GM18502 (cell line): ENCODE results near the gene BMP7.
"Not testable (repeated sequence)": the region's sequence is repeated elsewhere in the genome, so short reads cannot be mapped to it uniquely, and the experiment has no call there.

Experiments
- ATAC-seq: cut with Tn5 transposase; IDR thresholded peaks from one replicate; pipeline ENCODE4 v1.9.1; 2021; ENCODE audit warnings: mild to moderate bottlenecking; ENCODE audit not compliant: unreplicated experiment, poor library complexity

The BMP7 gene

DNA sequence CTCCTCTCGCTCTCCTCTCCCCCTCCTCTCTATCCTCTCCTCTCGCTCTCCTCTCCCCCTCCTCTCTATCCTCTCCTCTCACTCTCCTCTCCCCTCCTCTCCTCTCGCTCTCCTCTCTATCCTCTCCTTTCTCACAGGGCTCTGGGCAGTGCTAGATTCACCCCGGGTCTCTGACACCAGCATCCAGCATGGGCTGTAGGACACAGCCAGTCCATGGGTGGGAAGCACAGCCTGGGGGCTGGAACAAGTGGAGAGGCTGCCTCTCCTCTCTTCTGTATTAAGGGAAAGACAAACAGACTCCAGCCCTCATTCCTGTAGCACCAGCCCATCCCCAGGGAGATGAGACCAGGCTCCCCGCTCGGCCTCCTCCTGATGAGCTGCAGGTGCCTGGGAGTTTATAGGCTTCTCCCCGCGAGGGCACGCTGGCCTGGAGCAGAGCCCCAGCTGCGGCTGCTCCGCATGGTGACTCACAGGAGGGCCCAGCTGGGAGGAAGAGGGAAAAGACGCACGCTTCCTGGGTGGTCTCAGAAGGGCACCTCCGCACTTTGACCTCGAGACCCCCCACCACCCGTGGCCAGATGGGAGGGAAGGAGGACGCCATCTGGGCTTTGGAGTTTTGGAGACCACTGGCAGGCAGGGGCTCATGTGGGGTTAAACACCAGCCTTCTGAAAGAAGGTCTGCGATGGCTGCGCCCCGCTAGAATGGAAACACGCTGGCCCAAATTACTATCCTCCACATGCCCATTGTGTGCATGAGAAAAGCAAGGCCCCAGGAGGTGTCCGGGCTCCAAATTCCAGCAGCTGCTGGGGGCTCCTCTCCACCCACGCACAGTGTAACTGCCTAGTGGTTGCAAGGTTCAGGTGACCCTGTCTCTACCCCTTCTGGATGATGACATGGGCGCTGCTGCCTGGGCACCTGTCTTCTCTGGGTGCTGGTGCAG, 68.0 kb downstream of the BMP7 start:
- ATAC-seq = no peak

GRCh38 chr20:57197352-57198131, 68.9 kb downstream of the BMP7 start:
- ATAC-seq = no peak

GRCh38 chr20:57195469-57196100, 70.9 kb downstream of the BMP7 start:
- ATAC-seq = no peak

DNA sequence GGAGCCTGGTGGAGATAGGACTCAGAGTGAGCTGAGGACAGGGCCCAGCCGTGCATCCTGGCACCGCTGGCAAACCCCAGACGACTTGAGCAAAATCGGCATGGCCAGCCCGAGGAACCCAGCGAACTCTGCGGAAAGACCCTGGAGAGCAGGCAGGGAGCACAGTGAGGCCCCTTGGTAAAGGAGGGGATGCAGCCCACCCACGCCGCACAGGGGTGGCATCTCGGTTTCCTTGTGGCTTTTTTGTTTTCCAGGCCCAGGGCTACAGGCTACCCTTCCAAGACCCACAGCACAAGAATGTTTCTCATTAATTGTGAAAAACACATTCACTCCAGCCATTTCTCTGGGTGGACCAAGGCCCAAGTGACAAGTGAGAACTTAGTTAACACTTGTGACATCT, 71.4 kb downstream of the BMP7 start:
- ATAC-seq = no peak

GRCh38 chr20:57194154-57194553, 72.3 kb downstream of the BMP7 start:
- ATAC-seq = no peak

GRCh38 chr20:57193094-57193493, 73.3 kb downstream of the BMP7 start:
- no peak for ATAC-seq

GRCh38 chr20:57192311-57192710, 74.1 kb downstream of the BMP7 start:
- ATAC-seq = no peak

- ATAC-seq = not testable (repeated sequence)
Observed at GRCh38 chr20:57191265-57191638, 75.2 kb downstream of the BMP7 start.

DNA sequence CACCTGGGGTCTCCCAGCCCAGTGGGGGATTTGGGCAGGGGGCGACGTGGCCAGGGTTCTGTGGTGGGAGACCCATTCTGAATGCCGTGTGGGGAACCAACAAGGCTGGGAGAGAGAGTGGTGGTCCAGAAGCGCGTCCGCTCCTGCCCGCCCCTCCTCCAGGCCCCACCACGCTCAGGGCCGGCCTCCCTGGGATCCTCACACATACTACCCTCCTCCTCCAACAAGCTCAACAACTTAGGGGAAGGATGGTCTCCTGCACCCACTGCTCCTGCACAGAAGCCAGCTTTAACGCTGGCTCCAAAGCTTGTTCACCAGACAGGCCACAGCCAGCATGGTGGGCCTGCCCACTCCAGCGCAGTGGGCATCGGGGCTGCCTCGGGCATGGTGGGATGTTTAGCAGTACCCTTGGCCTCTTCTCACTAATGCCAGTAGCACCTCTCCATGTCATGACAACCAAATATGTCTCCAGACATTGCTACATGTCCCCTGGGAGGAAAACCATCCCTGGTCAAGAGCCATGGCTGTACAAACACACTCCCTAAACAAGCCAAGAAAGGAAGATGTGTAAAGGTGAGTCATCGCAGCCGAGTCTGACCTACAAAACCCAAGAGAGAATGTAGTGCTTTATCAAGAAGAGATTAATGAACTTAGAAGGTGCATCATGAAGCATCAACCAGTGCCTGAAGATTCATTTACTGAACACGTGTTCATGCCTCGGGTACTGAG, 75.7 kb downstream of the BMP7 start:
- no peak for ATAC-seq

- no peak for ATAC-seq
Observed at GRCh38 chr20:57189713-57190112, 76.7 kb downstream of the BMP7 start.

- no peak for ATAC-seq
Observed at GRCh38 chr20:57188576-57189079, 77.8 kb downstream of the BMP7 start.

- ATAC-seq = no peak
Observed at GRCh38 chr20:57188056-57188455, 78.4 kb downstream of the BMP7 start.

GRCh38 chr20:57187068-57187634, 79.3 kb downstream of the BMP7 start:
- ATAC-seq = no peak

- no peak for ATAC-seq
Observed at GRCh38 chr20:57186192-57186591, 80.2 kb downstream of the BMP7 start.

- no peak for ATAC-seq
Observed at GRCh38 chr20:57185188-57185743, 81.2 kb downstream of the BMP7 start.

DNA sequence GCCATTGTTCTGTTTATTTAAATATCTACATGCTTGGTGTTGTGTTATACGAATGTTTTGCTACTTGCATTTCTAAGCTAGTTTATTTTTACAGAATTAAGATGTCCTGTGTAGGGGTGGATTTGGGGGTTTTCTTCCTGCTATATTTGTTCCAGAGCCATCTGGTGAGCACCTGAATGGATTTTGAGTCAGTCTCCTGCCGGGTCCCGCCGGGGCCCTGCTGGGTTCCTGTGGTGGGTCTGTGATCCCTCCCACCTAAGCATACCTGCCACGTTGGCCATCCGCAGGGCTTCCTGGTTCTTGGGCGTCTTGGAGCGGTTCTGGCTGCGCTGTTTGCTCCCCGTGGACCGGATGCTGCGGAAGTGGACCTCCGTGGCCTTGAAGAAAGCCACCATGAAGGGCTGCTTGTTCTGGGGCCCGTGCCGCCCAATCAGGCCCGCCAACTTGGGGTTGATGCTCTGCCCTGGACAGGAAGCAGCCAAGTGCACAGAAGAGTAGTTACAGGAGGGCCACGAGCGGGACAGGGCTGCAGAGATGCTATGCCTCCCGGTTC, 82.9 kb downstream of the BMP7 start:
- ATAC-seq = no peak

- no peak for ATAC-seq
Observed at GRCh38 chr20:57181639-57182038, 84.8 kb downstream of the BMP7 start.

DNA sequence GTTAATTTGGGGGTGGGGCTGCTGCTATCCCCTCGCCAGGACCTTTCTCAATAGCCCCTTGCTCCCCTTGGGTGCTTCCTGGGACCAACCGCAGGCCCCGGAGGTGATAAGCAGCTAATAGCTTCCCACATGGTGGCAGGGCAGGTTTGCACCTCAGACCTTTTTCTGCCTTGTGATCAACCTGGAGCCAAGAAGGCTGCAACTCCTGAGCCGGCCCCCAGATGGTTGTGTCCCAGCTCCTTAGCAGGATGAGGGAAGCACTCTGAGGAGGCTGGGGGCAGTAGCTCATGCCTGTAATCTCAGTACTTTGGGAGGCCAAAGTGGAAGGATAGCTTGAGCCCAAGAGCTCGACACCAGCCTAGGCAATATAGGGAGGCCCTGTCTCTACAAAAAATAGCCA, 85.5 kb downstream of the BMP7 start:
- ATAC-seq = no peak

DNA sequence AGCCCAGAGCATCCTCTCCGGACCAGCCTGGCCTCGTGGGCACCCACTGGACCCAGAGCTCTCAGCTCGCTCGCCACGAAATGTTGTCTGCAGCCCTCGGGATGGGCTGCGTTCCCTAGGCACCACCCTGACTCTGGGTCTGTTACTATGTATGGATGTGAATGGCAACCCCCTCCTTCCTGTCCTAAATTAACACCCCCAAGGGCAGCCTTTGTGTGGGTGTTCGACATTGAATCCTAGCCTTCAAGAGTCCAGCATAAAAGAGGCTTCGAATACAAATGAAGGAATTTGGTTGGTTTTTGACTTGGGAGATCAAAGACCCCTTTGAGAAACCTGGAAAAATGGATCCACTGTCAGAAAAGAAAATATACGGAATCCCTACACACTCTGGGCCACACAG, 86.1 kb downstream of the BMP7 start:
- ATAC-seq = no peak
